Caco-2 (cell line): Measurements from ENCODE around the gene GABARAPL2. TPM values are rescaled to one million over a fixed set of nuclear protein-coding genes. Genes with fewer than 3 reads are reported as not detected.
"Not testable (repeated sequence)": the region's sequence is repeated elsewhere in the genome, so short reads cannot be mapped to it uniquely, and the experiment has no call there.

ENCODE experiments used
- BruUV-seq: library from RNA; stranded (reverse); fragments of 400-500 nt; replicated peaks from 2 replicates; lab custom pipeline; 2021; lab: Mats Ljungman, UMichigan
- CTCF ChIA-PET: fragments of 300-600 bp; sonication (Branson Sonifier 250); formaldehyde crosslinking; loops from one replicate; lab custom pipeline; 2022; ENCODE audit warnings: antibody characterized with exemption; lab: Charles Lee
- POLR2A ChIA-PET: fragments of 300-600 bp; sonication (Branson Sonifier 250); formaldehyde crosslinking; loops from one replicate; lab custom pipeline; 2022; ENCODE audit warnings: antibody characterized with exemption; lab: Charles Lee
- DNase-seq, 2 experiments: peaks; one replicate each; pipeline versions ENCODE4 v3.0.0 to v3.0.0-alpha.2; 2020 to 2022
- H3K27me3 ChIP-seq: replicated peaks from 2 replicates; pipeline ENCODE4 v1.6.0; 2011; ENCODE audit warnings: low read length; ENCODE audit not compliant: control insufficient read depth, insufficient read depth
- H3K36me3 ChIP-seq: 2 replicates; pipeline ENCODE4 v1.5.1; 2011; ENCODE audit warnings: low read length; ENCODE audit not compliant: control insufficient read depth, insufficient read depth
- H3K4me1 ChIP-seq: fragments of 250-450 bp; sonication (Bioruptor Pico); 2 replicates; pipeline ENCODE4 v1.5.1; 2020; ENCODE audit warnings: mild to moderate bottlenecking
- H3K4me3 ChIP-seq: 2 replicates; pipeline ENCODE4 v1.5.1; 2011; ENCODE audit warnings: low read depth, mild to moderate bottlenecking, control low read depth, low read length
- H3K9me3 ChIP-seq: fragments of 250-450 bp; sonication (Bioruptor Pico); 2 replicates; pipeline ENCODE4 v1.5.1; 2020; ENCODE audit warnings: mild to moderate bottlenecking, moderate library complexity
- H3K27ac Mint-ChIP-seq: one replicate; pipeline ENCODE4 v1.8.0; 2022; ENCODE audit warnings: mixed read lengths; ENCODE audit not compliant: unreplicated experiment
- H3K27me3 Mint-ChIP-seq: one replicate; pipeline ENCODE4 v1.8.0; 2022; ENCODE audit warnings: mixed read lengths; ENCODE audit not compliant: insufficient read depth, unreplicated experiment
- H3K36me3 Mint-ChIP-seq: one replicate; pipeline ENCODE4 v1.8.0; 2022; ENCODE audit warnings: mild to moderate bottlenecking, mixed read lengths; ENCODE audit not compliant: insufficient read depth, unreplicated experiment
- H3K4me1 Mint-ChIP-seq: one replicate; pipeline ENCODE4 v1.8.0; 2022; ENCODE audit warnings: low read depth, mixed read lengths; ENCODE audit not compliant: unreplicated experiment
- H3K4me3 Mint-ChIP-seq: one replicate; pipeline ENCODE4 v1.8.0; 2022; ENCODE audit warnings: mild to moderate bottlenecking, moderate library complexity, mixed read lengths; ENCODE audit not compliant: unreplicated experiment
- H3K9me3 Mint-ChIP-seq: one replicate; pipeline ENCODE4 v1.8.0; 2022; ENCODE audit warnings: mixed read lengths; ENCODE audit not compliant: unreplicated experiment
- intact Hi-C: fragments of 100-400 bp; cut with micrococcal nuclease; formaldehyde crosslinking; loops from one replicate; pipeline ENCODE4 v1.10.0; 2022; ENCODE audit not compliant: unreplicated experiment
- total RNA-seq: library from RNA; stranded (reverse); gene quantifications from 2 replicates; pipeline ENCODE4 v1.2.3, GENCODE V29; 2022
- TF ChIP-seq, protein P1 (sequence below), 2 experiments: fragments of 200-600 bp in 1 of 2; IDR thresholded peaks; 1 replicate in 1 of 2; 2 replicates in 1 of 2; pipeline versions ENCODE4 v1.5.1 to v1.8.0; 2011 to 2022; ENCODE audit warnings: antibody characterized with exemption in 1 of 2, control low read depth in 1 of 2, inconsistent platforms in 1 of 2, low read depth in 1 of 2, low read length in 1 of 2, mild to moderate bottlenecking in 1 of 2, moderate library complexity in 1 of 2; ENCODE audit not compliant: insufficient read depth in 1 of 2, severe bottlenecking in 1 of 2, unreplicated experiment in 1 of 2

GABARAPL2 gene
- total RNA-seq, 1 experiment from 2014 or later: 88.2 TPM

DNA sequence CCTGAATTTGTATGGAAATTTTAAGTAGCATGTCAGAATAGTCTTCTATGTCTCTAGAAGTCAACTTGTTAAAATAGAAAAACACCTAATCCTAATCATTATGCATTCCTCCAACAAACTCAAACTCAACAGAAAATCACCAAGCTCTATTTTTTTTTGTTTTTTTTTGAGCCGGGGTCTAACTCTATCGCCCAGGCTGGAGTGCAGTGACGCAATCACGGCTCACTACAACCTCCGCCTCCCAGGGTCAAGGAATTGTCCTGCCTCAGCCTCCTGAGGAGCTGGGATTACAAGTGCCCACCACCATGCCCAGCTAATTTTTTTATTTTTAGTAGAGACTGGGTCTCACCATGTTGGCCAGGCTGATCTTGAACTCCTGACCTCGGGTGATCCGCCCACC is 19.9 kb upstream of the GABARAPL2 start:
- POLR2A ChIA-PET: no interaction called here
- TF ChIP-seq, protein P1, sequence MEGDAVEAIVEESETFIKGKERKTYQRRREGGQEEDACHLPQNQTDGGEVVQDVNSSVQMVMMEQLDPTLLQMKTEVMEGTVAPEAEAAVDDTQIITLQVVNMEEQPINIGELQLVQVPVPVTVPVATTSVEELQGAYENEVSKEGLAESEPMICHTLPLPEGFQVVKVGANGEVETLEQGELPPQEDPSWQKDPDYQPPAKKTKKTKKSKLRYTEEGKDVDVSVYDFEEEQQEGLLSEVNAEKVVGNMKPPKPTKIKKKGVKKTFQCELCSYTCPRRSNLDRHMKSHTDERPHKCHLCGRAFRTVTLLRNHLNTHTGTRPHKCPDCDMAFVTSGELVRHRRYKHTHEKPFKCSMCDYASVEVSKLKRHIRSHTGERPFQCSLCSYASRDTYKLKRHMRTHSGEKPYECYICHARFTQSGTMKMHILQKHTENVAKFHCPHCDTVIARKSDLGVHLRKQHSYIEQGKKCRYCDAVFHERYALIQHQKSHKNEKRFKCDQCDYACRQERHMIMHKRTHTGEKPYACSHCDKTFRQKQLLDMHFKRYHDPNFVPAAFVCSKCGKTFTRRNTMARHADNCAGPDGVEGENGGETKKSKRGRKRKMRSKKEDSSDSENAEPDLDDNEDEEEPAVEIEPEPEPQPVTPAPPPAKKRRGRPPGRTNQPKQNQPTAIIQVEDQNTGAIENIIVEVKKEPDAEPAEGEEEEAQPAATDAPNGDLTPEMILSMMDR (IDR thresholded peaks at IDR 0.05; ENCODE audit: insufficient read depth in 1 of 2, low read depth in 1 of 2, low read length in 1 of 2, severe bottlenecking in 1 of 2, unreplicated experiment in 1 of 2): no peak
- Mint-ChIP-seq H3K36me3 (peaks cover 4% of the 10 kb centered on the region), H3K4me3 (no peak overlapping the region), H3K9me3 (no peaks in the 10 kb centered on the region), H3K4me1 (no peaks in the 10 kb centered on the region), H3K27ac (no peak overlapping the region), H3K27me3 (no peaks in the 10 kb centered on the region)
- BruUV-seq: no TSS peak
- CTCF ChIA-PET: no interaction called here
- H3K4me3 ChIP-seq: no peak overlapping the region
- H3K36me3 ChIP-seq: no peaks in the 10 kb centered on the region; the same call in 1 of the 2 replicates
- DNase-seq: no peak
- H3K9me3 ChIP-seq: no peaks in the 10 kb centered on the region
- intact Hi-C loops: no loop called here
- no peaks in the 10 kb centered on the region for H3K27me3 ChIP-seq
- no peaks in the 10 kb centered on the region for H3K4me1 ChIP-seq

DNA sequence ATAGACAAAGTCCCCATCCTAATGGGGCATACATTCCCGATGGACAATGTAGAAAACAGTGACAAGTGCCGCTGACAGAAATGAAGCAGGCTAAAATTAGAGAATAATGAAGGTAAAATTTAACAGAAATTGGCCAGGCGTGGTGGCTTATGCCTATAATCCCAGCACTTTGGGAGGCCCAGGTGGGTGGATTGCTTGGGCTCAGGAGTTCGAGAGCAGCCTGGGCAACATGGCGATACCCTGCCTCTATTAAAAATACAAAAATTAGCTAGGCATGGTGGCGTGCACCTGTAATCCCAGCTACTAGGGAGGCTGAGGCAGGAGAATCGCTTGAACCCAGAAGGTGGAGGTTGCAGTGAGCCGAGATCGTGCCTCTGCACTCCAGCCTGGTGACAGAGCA is 17.7 kb upstream of the GABARAPL2 start:
- H3K9me3 ChIP-seq, H3K36me3 ChIP-seq, CTCF ChIA-PET, H3K4me1 ChIP-seq, H3K4me1 Mint-ChIP-seq, H3K4me3 ChIP-seq, H3K27ac Mint-ChIP-seq, H3K4me3 Mint-ChIP-seq, H3K9me3 Mint-ChIP-seq, intact Hi-C loops, H3K27me3 Mint-ChIP-seq, H3K27me3 ChIP-seq, POLR2A ChIA-PET, H3K36me3 Mint-ChIP-seq, BruUV-seq, DNase-seq: not testable (repeated sequence)

DNA sequence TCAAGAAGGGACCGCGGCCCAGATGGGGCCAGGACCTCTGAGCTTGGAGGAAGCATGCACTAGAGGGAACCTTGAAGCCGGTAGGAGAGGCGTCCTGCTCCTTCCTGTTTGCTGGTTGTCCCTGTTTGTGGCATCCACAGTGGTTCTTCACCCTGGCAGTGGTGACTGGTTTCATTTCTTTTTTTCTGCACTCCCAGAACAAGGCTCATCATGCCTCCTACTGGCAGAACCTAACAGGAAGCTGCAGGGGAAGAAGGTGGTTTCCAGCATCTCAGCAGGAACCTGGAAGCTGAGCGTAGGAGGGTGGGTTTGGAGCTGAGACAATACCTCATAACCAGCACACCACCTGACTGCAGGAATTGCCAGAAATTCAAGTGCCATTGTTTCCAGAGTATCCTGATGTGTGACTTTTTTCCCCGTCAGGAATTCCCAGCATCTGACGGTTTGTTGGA is 15.9 kb upstream of the GABARAPL2 start:
- H3K9me3 Mint-ChIP-seq: no peaks in the 10 kb centered on the region
- intact Hi-C loops: loop anchor here (1.0 kb wide), 3 partner anchors 22 to 79 kb away; no protein-coding TSS in a partner anchor
- peaks cover 2% of the 10 kb centered on the region for H3K36me3 Mint-ChIP-seq
- no peaks in the 10 kb centered on the region for H3K27me3 Mint-ChIP-seq
- DNase-seq: peak in 1 of 2 experiments; percentile 49
- Histone ChIP-seq H3K36me3 (no peaks in the 10 kb centered on the region), H3K27me3 (no peaks in the 10 kb centered on the region), H3K4me3 (no peak overlapping the region), H3K4me1 (no peaks in the 10 kb centered on the region), H3K9me3 (no peaks in the 10 kb centered on the region)
- ChIA-PET CTCF (interaction anchor here (0.6 to 1.7 kb wide), 6 partner anchors 15 to 86 kb away, joined by 3 to 11 read pairs (median 4); partner anchors contain the start of genes CHST6 and GABARAPL2), POLR2A (interaction anchor here (0.5 kb wide), 1 partner anchor 71 kb away, joined by 4 read pairs; no protein-coding TSS in a partner anchor)
- BruUV-seq: no TSS peak
- TF ChIP-seq, protein P1 (IDR thresholded peaks at IDR 0.05; ENCODE audit: insufficient read depth in 1 of 2, low read depth in 1 of 2, low read length in 1 of 2, severe bottlenecking in 1 of 2, unreplicated experiment in 1 of 2): peak in 1 of 2 experiments; percentile 70
- H3K4me3 Mint-ChIP-seq: no peak overlapping the region
- H3K27ac Mint-ChIP-seq: no peak overlapping the region
- H3K4me1 Mint-ChIP-seq: no peaks in the 10 kb centered on the region
